A673 (cell line): Measurements from ENCODE around the gene GRB14. TPM values are rescaled to one million over a fixed set of nuclear protein-coding genes. Genes with fewer than 3 reads are reported as not detected.

Experiments
- BruUV-seq: library from RNA; stranded (reverse); fragments of 400-500 nt; replicated peaks from 2 replicates; lab custom pipeline; 2021; lab: Mats Ljungman, UMichigan
- CTCF ChIA-PET: fragments of 300-600 bp; sonication (Branson Sonifier 250); formaldehyde crosslinking; loops from one replicate; lab custom pipeline; 2022; ENCODE audit warnings: antibody characterized with exemption; lab: Charles Lee
- POLR2A ChIA-PET: fragments of 300-600 bp; sonication (Branson Sonifier 250); formaldehyde crosslinking; loops from one replicate; lab custom pipeline; 2022; ENCODE audit warnings: antibody characterized with exemption; ENCODE audit not compliant: low non-redundant PET; lab: Charles Lee
- DNase-seq: peaks from one replicate; pipeline ENCODE4 v3.0.0-alpha.2; 2015; ENCODE audit warnings: low spot score
- H3K27ac ChIP-seq: fragments of 200-600 bp; sonication (generic); 2 replicates; pipeline ENCODE4 v1.5.1; 2016; ENCODE audit warnings: mixed run types, low read depth, mild to moderate bottlenecking, mixed read lengths, antibody characterized with exemption, low read length; ENCODE audit not compliant: poor library complexity, severe bottlenecking
- H3K27me3 ChIP-seq: fragments of 200-600 bp; sonication (generic); replicated peaks from 2 replicates; pipeline ENCODE4 v1.6.1; 2017; ENCODE audit warnings: mixed run types, low read depth, mild to moderate bottlenecking, mixed read lengths, antibody characterized with exemption, low read length; ENCODE audit not compliant: insufficient read depth, poor library complexity
- H3K36me3 ChIP-seq: fragments of 200-600 bp; sonication (generic); 2 replicates; pipeline ENCODE4 v1.6.1; 2016; ENCODE audit warnings: mixed run types, mild to moderate bottlenecking, mixed read lengths, antibody characterized with exemption, low read length; ENCODE audit not compliant: insufficient read depth, poor library complexity, severe bottlenecking
- H3K4me1 ChIP-seq: fragments of 200-600 bp; sonication (generic); 2 replicates; pipeline ENCODE4 v1.6.1; 2017; ENCODE audit warnings: mixed run types, mild to moderate bottlenecking, mixed read lengths, antibody characterized with exemption, low read length; ENCODE audit not compliant: insufficient read depth, poor library complexity, severe bottlenecking
- H3K4me3 ChIP-seq: fragments of 200-600 bp; sonication (generic); 2 replicates; pipeline ENCODE4 v1.5.1; 2016; ENCODE audit warnings: low read depth, mixed run types, mild to moderate bottlenecking, mixed read lengths, low read length; ENCODE audit not compliant: poor library complexity, severe bottlenecking
- H3K9me3 ChIP-seq: fragments of 200-600 bp; sonication (generic); 2 replicates; pipeline ENCODE4 v1.6.1; 2016; ENCODE audit warnings: mixed run types, low read depth, mild to moderate bottlenecking, mixed read lengths, antibody characterized with exemption, low read length; ENCODE audit not compliant: poor library complexity, severe bottlenecking
- CTCF ChIP-seq: fragments of 300-800, 200-600 bp; sonication (generic); conservative IDR thresholded peaks from 2 replicates; pipeline ENCODE4 v1.5.1; 2017; ENCODE audit warnings: low read depth, mild to moderate bottlenecking, antibody characterized with exemption, low read length, moderate library complexity, mixed read lengths
- EZH2 ChIP-seq: fragments of 200-600 bp; sonication (generic); IDR thresholded peaks from 2 replicates; pipeline ENCODE4 v1.6.1; 2017; ENCODE audit warnings: borderline replicate concordance, low read depth, mild to moderate bottlenecking, mixed read lengths, antibody characterized with exemption, low read length; ENCODE audit not compliant: poor library complexity, severe bottlenecking
- intact Hi-C: fragments of 100-400 bp; cut with micrococcal nuclease; formaldehyde crosslinking; loops from one replicate; pipeline ENCODE4 v1.10.0; 2022; ENCODE audit not compliant: unreplicated experiment
- total RNA-seq: library from RNA; stranded (reverse); gene quantifications from 2 replicates; pipeline ENCODE4 v1.2.3, GENCODE V29; 2021

The GRB14 gene
- total RNA-seq, 1 experiment from 2014 or later, result 0.73 TPM

- CTCF ChIA-PET, result no interaction called here
- no peaks in the 10 kb centered on the region for H3K9me3 ChIP-seq
- no peak overlapping the region for H3K27ac ChIP-seq
- no TSS peak for BruUV-seq
- DNase-seq, result no peak
- intact Hi-C loops, result no loop called here
- POLR2A ChIA-PET, result no interaction called here
- no peaks in the 10 kb centered on the region for H3K36me3 ChIP-seq
- no peak for TF ChIP-seq CTCF
- no peak for TF ChIP-seq EZH2
- no peaks in the 10 kb centered on the region for H3K27me3 ChIP-seq
- no peak overlapping the region for H3K4me3 ChIP-seq
- no peaks in the 10 kb centered on the region for H3K4me1 ChIP-seq
These were observed 11.5 kb downstream of the GRB14 start for GRCh38 chr2:164609790-164610189.

- BruUV-seq, result no TSS peak
- ChIA-PET POLR2A (no interaction called here), CTCF (no interaction called here)
- Histone ChIP-seq H3K27ac (no peak overlapping the region), H3K9me3 (no peaks in the 10 kb centered on the region), H3K4me1 (no peaks in the 10 kb centered on the region), H3K36me3 (no peaks in the 10 kb centered on the region), H3K4me3 (no peak overlapping the region), H3K27me3 (no peaks in the 10 kb centered on the region)
- intact Hi-C loops, result no loop called here
- TF ChIP-seq EZH2, result no peak
- no peak for TF ChIP-seq CTCF
- no peak for DNase-seq
These were observed 14.7 kb downstream of the GRB14 start for GRCh38 chr2:164606557-164606956.

GRCh38 chr2:164605295-164605694 lies 16.0 kb downstream of the GRB14 start:
- POLR2A ChIA-PET, result no interaction called here
- DNase-seq, result no peak
- H3K4me3 ChIP-seq, result no peak overlapping the region
- no peaks in the 10 kb centered on the region for H3K9me3 ChIP-seq
- no peaks in the 10 kb centered on the region for H3K27me3 ChIP-seq
- intact Hi-C loops, result no loop called here
- CTCF ChIA-PET, result no interaction called here
- BruUV-seq, result no TSS peak
- no peak overlapping the region for H3K27ac ChIP-seq
- no peak for TF ChIP-seq CTCF
- TF ChIP-seq EZH2, result no peak
- H3K36me3 ChIP-seq, result no peaks in the 10 kb centered on the region
- no peaks in the 10 kb centered on the region for H3K4me1 ChIP-seq
